ENCODE results near the gene DPP9. TPM values are rescaled to one million over a fixed set of nuclear protein-coding genes. Genes with fewer than 3 reads are reported as not detected.

DPP9 gene
- total RNA-seq, 1 donor from 2014 or later = 31.5 TPM

- no peak for TF ChIP-seq CTCF (IDR thresholded peaks at IDR 0.05)
- H3K36me3 Mint-ChIP-seq (ENCODE audit: low read depth) = no peaks in the 10 kb centered on the region
- H3K4me1 Mint-ChIP-seq (ENCODE audit: low read depth) = peaks cover 13% of the 10 kb centered on the region
- H3K27ac Mint-ChIP-seq (ENCODE audit: unreplicated experiment) = no peak overlapping the region
- no peaks in the 10 kb centered on the region for H3K9me3 Mint-ChIP-seq (ENCODE audit: low read depth)
- no peak overlapping the region for H3K4me3 Mint-ChIP-seq (ENCODE audit: unreplicated experiment)
- peaks cover 8% of the 10 kb centered on the region for H3K27me3 Mint-ChIP-seq (ENCODE audit: low read depth)
- no peak for DNase-seq (ENCODE audit: low spot score)
Observed at GRCh38 chr19:4738734-4739133, 15.1 kb upstream of the DPP9 start.

- no peak for DNase-seq (ENCODE audit: low spot score)
- Mint-ChIP-seq H3K27ac (ENCODE audit: unreplicated experiment) (no peak overlapping the region), H3K9me3 (ENCODE audit: low read depth) (no peaks in the 10 kb centered on the region), H3K27me3 (ENCODE audit: low read depth) (peaks cover 11% of the 10 kb centered on the region), H3K4me3 (ENCODE audit: unreplicated experiment) (no peak overlapping the region), H3K36me3 (ENCODE audit: low read depth) (no peaks in the 10 kb centered on the region), H3K4me1 (ENCODE audit: low read depth) (peaks cover 7% of the 10 kb centered on the region)
- no peak for TF ChIP-seq CTCF (IDR thresholded peaks at IDR 0.05)
Observed at GRCh38 chr19:4737955-4738600, 14.4 kb upstream of the DPP9 start.

- Mint-ChIP-seq H3K4me3 (ENCODE audit: unreplicated experiment) (no peak overlapping the region), H3K9me3 (ENCODE audit: low read depth) (no peaks in the 10 kb centered on the region), H3K27ac (ENCODE audit: unreplicated experiment) (no peak overlapping the region), H3K36me3 (ENCODE audit: low read depth) (no peaks in the 10 kb centered on the region), H3K4me1 (ENCODE audit: low read depth) (peaks cover 5% of the 10 kb centered on the region), H3K27me3 (ENCODE audit: low read depth) (peaks cover 11% of the 10 kb centered on the region)
- no peak for TF ChIP-seq CTCF (IDR thresholded peaks at IDR 0.05)
- DNase-seq (ENCODE audit: low spot score) = no peak
Observed at GRCh38 chr19:4733755-4734345, 10.2 kb upstream of the DPP9 start.

GRCh38 chr19:4732680-4733114 is 9.1 kb upstream of the DPP9 start:
- peaks cover 7% of the 10 kb centered on the region for H3K27me3 Mint-ChIP-seq (ENCODE audit: low read depth)
- peak overlapping the region; percentile 23 for H3K4me3 Mint-ChIP-seq (ENCODE audit: unreplicated experiment)
- H3K4me1 Mint-ChIP-seq (ENCODE audit: low read depth) = peaks cover 5% of the 10 kb centered on the region
- no peak overlapping the region for H3K27ac Mint-ChIP-seq (ENCODE audit: unreplicated experiment)
- peak; percentile 92 for TF ChIP-seq CTCF (IDR thresholded peaks at IDR 0.05)
- no peaks in the 10 kb centered on the region for H3K9me3 Mint-ChIP-seq (ENCODE audit: low read depth)
- DNase-seq (ENCODE audit: low spot score) = no peak
- H3K36me3 Mint-ChIP-seq (ENCODE audit: low read depth) = no peaks in the 10 kb centered on the region

GRCh38 chr19:4730740-4731171 is 7.1 kb upstream of the DPP9 start:
- H3K27ac Mint-ChIP-seq (ENCODE audit: unreplicated experiment) = no peak overlapping the region
- H3K36me3 Mint-ChIP-seq (ENCODE audit: low read depth) = no peaks in the 10 kb centered on the region
- no peak overlapping the region for H3K4me3 Mint-ChIP-seq (ENCODE audit: unreplicated experiment)
- H3K9me3 Mint-ChIP-seq (ENCODE audit: low read depth) = no peaks in the 10 kb centered on the region
- DNase-seq (ENCODE audit: low spot score) = no peak
- peaks cover 7% of the 10 kb centered on the region for H3K27me3 Mint-ChIP-seq (ENCODE audit: low read depth)
- peak; percentile 73 for TF ChIP-seq CTCF (IDR thresholded peaks at IDR 0.05)
- peaks cover 5% of the 10 kb centered on the region for H3K4me1 Mint-ChIP-seq (ENCODE audit: low read depth)

Data from chondrocyte (in vitro differentiated cells).